ENCODE measurements around the gene ZNF177.
"Not testable (repeated sequence)": the region's sequence is repeated elsewhere in the genome, so short reads cannot be mapped to it uniquely, and the experiment has no call there.

The ZNF177 gene

GRCh38 chr19:9362905-9363304 is at the start of gene ZNF177:
TSS of gene ZNF177 (plus strand) at chr19:9363013. CDS start at chr19:9378312, 15,299 bp downstream.
- DNase-seq: no peak

DNA sequence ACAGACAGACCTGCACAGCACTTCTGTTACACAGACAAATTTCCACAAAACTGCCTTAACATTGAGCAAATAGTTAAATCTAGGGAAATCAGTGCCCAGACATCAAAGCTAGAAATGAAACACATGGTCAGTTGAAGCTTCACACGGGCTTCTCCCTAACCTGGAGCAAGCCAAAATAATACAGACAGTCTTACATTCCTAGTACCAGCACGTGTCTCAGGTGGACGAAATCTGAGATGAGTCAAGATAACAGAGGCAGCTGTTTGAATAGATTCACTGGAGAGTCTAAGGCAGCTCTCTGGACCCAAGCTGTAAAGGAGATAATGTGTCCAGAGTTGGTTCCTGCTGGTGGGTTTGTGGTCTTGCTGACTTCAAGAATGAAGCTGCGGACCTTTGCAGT is 49.1 kb upstream of the ZNF177 start:
- DNase-seq: no peak

DNA sequence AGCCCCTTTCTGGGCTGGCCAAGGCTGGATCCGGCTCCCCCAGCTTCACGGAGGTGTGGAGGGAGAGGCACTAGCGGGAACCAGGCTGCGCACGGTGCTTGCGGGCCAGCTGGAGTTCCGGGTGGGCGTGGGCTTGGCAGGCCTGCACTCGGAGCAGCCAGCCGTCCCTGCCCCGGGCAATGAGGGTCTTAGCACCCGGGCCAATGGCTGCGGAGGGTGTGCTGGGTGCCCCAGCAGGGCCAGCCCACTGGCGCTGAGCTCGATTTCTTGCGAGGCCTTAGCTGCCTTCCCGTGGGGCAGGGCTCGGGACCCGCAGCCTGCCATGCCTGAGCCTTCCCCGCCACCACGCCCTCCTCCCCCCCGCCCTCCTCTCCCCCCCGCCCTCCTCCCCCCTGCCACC is 41.5 kb upstream of the ZNF177 start:
- DNase-seq: no peak

GRCh38 chr19:9321756-9322155 is 41.1 kb upstream of the ZNF177 start:
- not testable (repeated sequence) for DNase-seq

GRCh38 chr19:9322201-9322600 is 40.6 kb upstream of the ZNF177 start:
- not testable (repeated sequence) for DNase-seq

GRCh38 chr19:9323557-9323918 is 39.3 kb upstream of the ZNF177 start:
- peak; percentile 76 for DNase-seq

DNA sequence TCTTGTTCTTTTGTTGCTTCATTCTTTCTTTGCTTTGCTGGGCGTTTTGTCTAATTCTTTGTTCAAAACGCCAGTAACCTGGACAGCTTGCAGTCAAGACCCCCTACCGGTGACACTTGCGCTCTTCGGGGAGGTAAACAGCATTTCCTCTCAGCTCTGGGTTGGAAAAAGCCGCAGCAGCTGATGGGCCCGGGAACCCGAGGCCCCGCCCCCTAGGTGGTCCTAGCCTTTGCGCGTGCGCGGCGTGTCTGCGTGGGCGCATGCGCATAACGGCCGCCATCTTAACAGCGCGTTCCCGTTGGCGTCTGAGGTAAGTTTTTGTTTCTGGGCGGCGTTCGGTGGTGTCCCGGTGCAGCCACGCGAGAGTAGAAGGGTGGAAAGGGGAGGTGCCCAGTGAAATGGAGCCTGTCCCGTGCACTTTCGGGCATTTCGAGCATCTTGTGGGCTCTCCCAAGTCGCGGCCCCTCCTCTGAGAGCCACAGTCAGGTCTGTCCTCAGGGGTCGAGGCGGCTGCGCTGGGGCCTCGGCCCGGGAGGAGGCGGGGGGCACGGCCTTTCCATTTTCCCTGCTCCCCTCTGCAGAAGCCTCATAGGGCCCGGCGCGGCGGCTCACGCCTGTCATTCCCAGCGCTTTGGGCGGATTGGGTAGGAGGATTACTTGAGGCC is 38.8 kb upstream of the ZNF177 start, which contains the start of gene ZNF559:
ZNF559 (plus strand) TSS at position 261 of the 665 bp plus-strand sequence. CDS start 14,371 bp downstream, outside the sequence.
- DNase-seq: peak; percentile 97

DNA sequence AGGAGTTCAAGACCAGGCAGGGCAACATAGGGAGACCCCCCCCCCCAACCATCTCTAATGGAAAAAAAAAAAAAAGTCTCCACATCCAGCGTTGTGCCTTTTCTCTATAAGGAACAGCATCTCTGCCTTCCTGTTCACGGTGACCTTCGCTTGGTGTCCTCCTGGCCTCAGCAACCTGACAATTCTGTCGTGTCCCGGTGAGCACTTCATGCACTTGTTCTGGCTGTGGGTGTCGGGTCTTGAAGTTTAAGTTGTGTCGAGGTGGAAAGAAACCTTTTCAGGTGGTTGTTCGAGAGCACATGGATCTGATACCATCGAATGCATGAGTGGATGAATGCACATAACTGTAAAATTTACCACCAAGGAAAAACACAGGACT is 38.2 kb upstream of the ZNF177 start:
- DNase-seq: no peak

GRCh38 chr19:9329999-9330398 is 32.8 kb upstream of the ZNF177 start:
- DNase-seq: no peak

- DNase-seq: no peak
Observed at GRCh38 chr19:9342610-9343304, 20.1 kb upstream of the ZNF177 start.

DNA sequence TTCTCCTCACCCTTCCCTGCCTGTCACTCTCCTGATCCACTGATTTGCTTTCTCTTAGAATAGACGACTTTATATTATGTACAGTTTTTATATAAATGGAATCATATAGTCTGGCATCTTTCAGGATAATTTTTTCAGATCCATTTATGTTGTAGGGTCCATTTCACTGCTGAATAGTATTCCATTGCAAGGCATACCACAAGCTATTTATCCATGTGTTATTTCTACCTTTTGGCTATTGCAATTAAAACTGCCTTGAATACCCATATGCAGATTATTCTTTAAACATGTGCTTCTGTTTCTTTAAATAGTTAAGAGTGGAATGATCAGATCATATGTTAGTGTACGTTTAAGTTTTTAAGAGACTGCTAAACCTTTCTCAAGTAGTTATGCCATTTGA is 17.8 kb upstream of the ZNF177 start:
- DNase-seq: no peak

- no peak for DNase-seq
Observed at GRCh38 chr19:9348253-9348652, 14.6 kb upstream of the ZNF177 start.

DNA sequence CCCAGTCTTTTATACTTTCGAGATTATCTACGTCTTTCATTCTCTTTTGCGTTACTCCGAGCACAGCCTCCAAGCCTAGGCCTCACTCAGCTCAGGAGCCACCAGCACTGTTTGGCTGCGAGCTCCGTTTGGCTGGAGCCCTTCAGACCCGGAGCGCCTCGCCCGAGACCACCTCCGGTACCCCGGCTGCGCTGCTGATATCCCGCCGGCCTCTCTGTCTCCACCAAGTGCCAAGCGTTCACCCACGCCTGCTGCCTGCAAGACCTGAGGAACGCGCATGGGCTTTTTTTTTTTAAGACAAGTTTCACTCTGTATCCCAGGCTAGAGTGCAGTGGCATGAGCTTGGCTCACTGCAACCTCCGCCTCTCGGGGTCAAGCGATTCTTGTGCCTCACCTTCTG is 14.1 kb upstream of the ZNF177 start:
- DNase-seq: no peak

DNA sequence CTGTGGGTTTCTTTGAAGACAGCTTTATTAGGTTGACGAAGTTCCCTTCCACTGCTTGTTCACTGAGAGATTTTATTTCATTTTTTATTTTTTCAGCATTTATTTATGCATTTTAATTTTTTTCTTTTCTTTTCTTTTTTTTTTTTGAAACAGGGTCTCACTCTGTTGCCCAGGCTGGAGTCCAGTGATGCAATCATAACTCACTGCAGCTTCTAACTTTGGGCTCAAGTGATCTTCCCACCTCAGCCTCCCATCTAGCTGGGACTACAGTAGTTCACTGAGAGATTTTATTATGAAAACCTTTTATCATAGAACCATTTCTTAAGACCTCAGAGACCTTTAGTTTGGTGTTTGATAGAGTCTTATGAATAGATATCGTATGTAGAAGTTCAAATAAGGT is 10.3 kb upstream of the ZNF177 start:
- DNase-seq: no peak

- no peak for DNase-seq
Observed at GRCh38 chr19:9353011-9353410, 9.8 kb upstream of the ZNF177 start.

- DNase-seq: no peak
Observed at GRCh38 chr19:9354651-9355050, 8.2 kb upstream of the ZNF177 start.

GRCh38 chr19:9370738-9371619 is 8.2 kb downstream of the ZNF177 start:
- DNase-seq: no peak

- DNase-seq: no peak
Observed at GRCh38 chr19:9381361-9381785, 18.6 kb downstream of the ZNF177 start.

DNA sequence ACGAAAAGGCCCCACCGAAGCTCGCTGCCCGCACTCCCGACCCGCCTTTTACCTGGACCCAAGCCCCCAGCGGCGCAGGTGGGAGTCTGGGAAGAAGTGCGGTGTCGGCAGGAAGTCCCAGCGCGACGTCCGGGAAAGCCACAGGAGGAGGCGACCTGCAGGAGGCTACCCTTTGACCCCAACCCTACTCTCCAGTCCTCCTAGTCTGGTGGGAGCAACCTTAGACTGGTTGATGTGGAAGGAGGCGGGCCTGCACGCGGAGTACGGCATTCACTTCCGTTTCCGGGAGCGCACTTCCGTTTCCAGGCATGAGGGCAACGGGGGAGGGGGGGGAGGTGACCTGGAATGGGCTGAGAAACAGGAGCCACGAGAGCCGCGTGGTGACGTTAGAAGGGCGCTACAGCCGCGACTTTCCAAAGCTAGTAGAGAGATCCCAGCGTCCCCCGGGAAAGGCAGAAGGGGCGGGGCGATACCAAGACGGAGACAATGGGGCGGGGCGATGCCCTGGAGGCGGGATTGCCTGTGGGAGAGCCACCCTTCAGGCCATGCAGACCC is 44.1 kb downstream of the ZNF177 start:
- DNase-seq: peak; percentile 31

DNA sequence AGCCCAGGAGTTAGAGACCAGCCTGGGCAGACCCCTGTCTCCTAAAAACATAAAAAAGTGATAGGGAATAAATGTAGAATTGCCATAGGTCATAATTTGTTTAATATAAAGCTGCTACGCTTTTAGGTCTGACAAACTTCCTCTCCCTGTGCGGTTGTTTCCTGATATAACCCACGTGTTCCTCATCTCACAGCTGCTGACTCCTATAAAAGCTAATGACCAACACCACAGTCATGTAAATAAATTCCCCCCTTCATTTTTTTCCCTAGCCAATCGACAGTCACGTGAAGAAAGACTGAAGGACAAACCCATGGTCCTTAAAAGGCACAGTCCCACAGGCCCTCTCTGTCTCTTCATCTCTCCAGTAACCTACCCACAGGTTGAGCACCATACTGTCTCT is 45.0 kb downstream of the ZNF177 start:
- no peak for DNase-seq

- no peak for DNase-seq
Observed at GRCh38 chr19:9413240-9413954, 50.6 kb downstream of the ZNF177 start.

- no peak for DNase-seq
Observed at GRCh38 chr19:9427941-9428340, 65.1 kb downstream of the ZNF177 start.

GRCh38 chr19:9430444-9430843 is 67.6 kb downstream of the ZNF177 start:
- no peak for DNase-seq

Data from CD4-positive, alpha-beta T cell treated with Interleukin-12 subunit alpha and Interleukin-12 subunit beta, for 1 hour (primary cell).